BJ (cell line): ENCODE data around the gene GAB1. TPM values are rescaled to one million over a fixed set of nuclear protein-coding genes. Genes with fewer than 3 reads are reported as not detected.

ENCODE experiments used
- CTCF ChIA-PET: fragments of 350-600 bp; formaldehyde crosslinking; extraction: SDS; loops from one replicate; lab custom pipeline; 2021; ENCODE audit warnings: antibody characterized with exemption, inconsistent platforms; lab: Yijun Ruan, JAX
- POLR2A ChIA-PET: fragments of 300-600 bp; sonication (Branson Sonifier 250); formaldehyde crosslinking; extraction: SDS; loops from one replicate; lab custom pipeline; 2021; ENCODE audit warnings: antibody characterized with exemption; lab: Charles Lee
- DNase-seq: peaks from one replicate; pipeline ENCODE4 v3.0.0-alpha.2; 2011; ENCODE audit warnings: low read depth
- H3K27me3 ChIP-seq: 2 replicates; pipeline ENCODE4 v1.6.0; 2011; ENCODE audit warnings: low read length; ENCODE audit not compliant: control insufficient read depth, insufficient read depth
- H3K36me3 ChIP-seq: 2 replicates; pipeline ENCODE4 v1.5.1; 2011; ENCODE audit warnings: low read length; ENCODE audit not compliant: control insufficient read depth, insufficient read depth
- H3K4me3 ChIP-seq: 2 replicates; pipeline ENCODE4 v1.5.1; 2011; ENCODE audit warnings: low read depth, mild to moderate bottlenecking, control low read depth, low read length
- CTCF ChIP-seq: IDR thresholded peaks from 2 replicates; pipeline ENCODE4 v1.5.1; 2011; ENCODE audit warnings: low read depth, mild to moderate bottlenecking, control low read depth, inconsistent platforms, low read length, moderate library complexity; ENCODE audit not compliant: insufficient read depth
- polyA plus RNA-seq: library from polyadenylated mRNA; depleted of rRNA; stranded (reverse); fragments of >200 nt; gene quantifications from 2 replicates; pipeline ENCODE4 v1.2.3, GENCODE V29; 2011

GAB1 gene
- polyA plus RNA-seq, 1 experiment, result 10.7 TPM

GRCh38 chr4:143341186-143341755 lies 4.6 kb downstream of the GAB1 start:
- H3K4me3 ChIP-seq, result no peak overlapping the region
- POLR2A ChIA-PET, result no interaction called here
- H3K27me3 ChIP-seq, result no peaks in the 10 kb centered on the region
- CTCF ChIA-PET, result interaction anchor here (1.0 kb wide), 1 partner anchor 34 kb away, joined by 3 read pairs; no protein-coding TSS in a partner anchor
- TF ChIP-seq CTCF, result no peak
- DNase-seq, result no peak
- H3K36me3 ChIP-seq, result no peaks in the 10 kb centered on the region

GRCh38 chr4:143343276-143343831 lies 6.7 kb downstream of the GAB1 start:
- POLR2A ChIA-PET, result no interaction called here
- no peaks in the 10 kb centered on the region for H3K27me3 ChIP-seq
- DNase-seq, result no peak
- CTCF ChIA-PET, result interaction anchor here (1.1 to 1.6 kb wide), 2 partner anchors 9 to 140 kb away, joined by 3 to 5 read pairs; no protein-coding TSS in a partner anchor
- no peak for TF ChIP-seq CTCF
- H3K36me3 ChIP-seq, result no peaks in the 10 kb centered on the region
- no peak overlapping the region for H3K4me3 ChIP-seq

DNA sequence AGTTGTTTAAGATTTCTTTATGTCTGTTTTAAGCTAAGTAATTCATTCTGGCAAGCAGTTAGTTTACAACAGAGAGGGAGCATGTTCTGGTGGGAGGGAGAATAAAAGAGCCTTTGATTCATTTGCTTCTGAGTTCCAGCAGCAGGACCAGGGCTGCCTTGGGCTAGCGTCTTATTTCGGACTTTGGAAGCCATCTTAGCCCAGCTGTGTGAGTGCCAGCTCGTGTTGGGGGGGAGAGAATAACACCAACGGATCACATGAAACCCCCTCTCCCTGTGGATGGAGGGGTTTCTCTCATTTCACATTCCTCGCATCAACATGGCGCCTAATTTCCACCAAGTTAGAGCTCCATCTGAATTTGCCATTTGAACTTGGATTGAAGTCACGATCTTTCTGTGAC lies 7.4 kb downstream of the GAB1 start:
- ChIA-PET CTCF (interaction anchor here (1.1 to 1.6 kb wide), 2 partner anchors 8 to 139 kb away, joined by 3 to 5 read pairs; no protein-coding TSS in a partner anchor), POLR2A (no interaction called here)
- no peak for TF ChIP-seq CTCF
- H3K4me3 ChIP-seq, result no peak overlapping the region
- no peaks in the 10 kb centered on the region for H3K27me3 ChIP-seq
- no peaks in the 10 kb centered on the region for H3K36me3 ChIP-seq
- no peak for DNase-seq

GRCh38 chr4:143344774-143345173 lies 8.1 kb downstream of the GAB1 start:
- H3K27me3 ChIP-seq, result no peaks in the 10 kb centered on the region
- no peak for DNase-seq
- no peak overlapping the region for H3K4me3 ChIP-seq
- CTCF ChIA-PET, result no interaction called here
- TF ChIP-seq CTCF, result no peak
- H3K36me3 ChIP-seq, result no peaks in the 10 kb centered on the region
- POLR2A ChIA-PET, result no interaction called here

DNA sequence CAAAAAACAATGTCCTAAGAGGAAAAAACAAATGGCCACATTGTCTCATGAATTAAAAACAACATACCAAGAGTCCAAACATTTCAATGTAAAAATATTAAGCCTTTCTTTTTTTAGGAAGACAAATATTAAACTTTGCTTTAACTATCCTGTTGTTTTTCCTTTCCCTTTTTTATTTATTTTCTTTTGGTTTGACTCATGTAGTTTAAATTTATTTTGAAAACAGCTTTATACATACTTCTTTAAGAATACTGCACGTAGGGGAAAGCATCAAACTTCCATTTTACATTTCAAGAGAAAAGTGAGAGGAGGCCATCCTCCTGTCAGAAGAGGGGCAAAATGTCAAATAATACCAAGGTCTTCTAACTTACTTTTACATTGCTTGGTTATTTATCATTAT lies 8.7 kb downstream of the GAB1 start:
- H3K36me3 ChIP-seq, result no peaks in the 10 kb centered on the region
- no peak for TF ChIP-seq CTCF
- H3K27me3 ChIP-seq, result no peaks in the 10 kb centered on the region
- DNase-seq, result no peak
- ChIA-PET POLR2A (no interaction called here), CTCF (no interaction called here)
- H3K4me3 ChIP-seq, result no peak overlapping the region
